ENCODE measurements around the gene LRRC14B.

The LRRC14B gene

GRCh38 chr5:191036-191948, at the start of gene LRRC14B:
Gene LRRC14B, plus strand, starts transcription at chr5:191495. Its CDS starts 44 bp downstream, at chr5:191539.
- in situ Hi-C loops (cut with MboI; ENCODE audit: low sequenced_read_pairs), result no loop called here

GRCh38 chr5:141761-142160, 49.5 kb upstream of the LRRC14B start:
- in situ Hi-C loops (cut with MboI; ENCODE audit: low sequenced_read_pairs), result no loop called here

- in situ Hi-C loops (cut with MboI; ENCODE audit: low sequenced_read_pairs), result no loop called here
These were observed 49.0 kb upstream of the LRRC14B start for GRCh38 chr5:142246-142810.

- in situ Hi-C loops (cut with MboI; ENCODE audit: low sequenced_read_pairs), result no loop called here
These were observed 48.3 kb upstream of the LRRC14B start for GRCh38 chr5:143041-143440.

- in situ Hi-C loops (cut with MboI; ENCODE audit: low sequenced_read_pairs), result no loop called here
These were observed 46.4 kb upstream of the LRRC14B start for GRCh38 chr5:144941-145340.

- in situ Hi-C loops (cut with MboI; ENCODE audit: low sequenced_read_pairs), result no loop called here
These were observed 45.5 kb upstream of the LRRC14B start for GRCh38 chr5:145585-146323.

GRCh38 chr5:147751-148150, 43.5 kb upstream of the LRRC14B start:
- in situ Hi-C loops (cut with MboI; ENCODE audit: low sequenced_read_pairs), result no loop called here

- in situ Hi-C loops (cut with MboI; ENCODE audit: low sequenced_read_pairs), result no loop called here
These were observed 41.4 kb upstream of the LRRC14B start for GRCh38 chr5:149745-150485.

- in situ Hi-C loops (cut with MboI; ENCODE audit: low sequenced_read_pairs), result no loop called here
These were observed 40.5 kb upstream of the LRRC14B start for GRCh38 chr5:150746-151145.

GRCh38 chr5:152077-152476, 39.2 kb upstream of the LRRC14B start:
- in situ Hi-C loops (cut with MboI; ENCODE audit: low sequenced_read_pairs), result no loop called here

- in situ Hi-C loops (cut with MboI; ENCODE audit: low sequenced_read_pairs), result no loop called here
These were observed 38.0 kb upstream of the LRRC14B start for GRCh38 chr5:153256-153655.

- in situ Hi-C loops (cut with MboI; ENCODE audit: low sequenced_read_pairs), result no loop called here
These were observed 37.1 kb upstream of the LRRC14B start for GRCh38 chr5:154236-154635.

GRCh38 chr5:154826-155225, 36.5 kb upstream of the LRRC14B start:
- in situ Hi-C loops (cut with MboI; ENCODE audit: low sequenced_read_pairs), result no loop called here

- in situ Hi-C loops (cut with MboI; ENCODE audit: low sequenced_read_pairs), result no loop called here
These were observed 35.5 kb upstream of the LRRC14B start for GRCh38 chr5:155651-156410.

- in situ Hi-C loops (cut with MboI; ENCODE audit: low sequenced_read_pairs), result no loop called here
These were observed 34.8 kb upstream of the LRRC14B start for GRCh38 chr5:156411-157072.

- in situ Hi-C loops (cut with MboI; ENCODE audit: low sequenced_read_pairs), result no loop called here
These were observed 34.1 kb upstream of the LRRC14B start for GRCh38 chr5:157126-157715.

GRCh38 chr5:157801-158200, 33.5 kb upstream of the LRRC14B start:
- in situ Hi-C loops (cut with MboI; ENCODE audit: low sequenced_read_pairs), result no loop called here

- in situ Hi-C loops (cut with MboI; ENCODE audit: low sequenced_read_pairs), result no loop called here
These were observed 32.4 kb upstream of the LRRC14B start for GRCh38 chr5:158807-159447.
